GM21360 (cell line): ENCODE data around the gene PPP2R1A.
"Not testable (repeated sequence)": the region's sequence is repeated elsewhere in the genome, so short reads cannot be mapped to it uniquely, and the experiment has no call there.

Experiments used
- ATAC-seq: cut with Tn5 transposase; IDR thresholded peaks from one replicate; pipeline ENCODE4 v1.9.1; 2021; ENCODE audit warnings: mild to moderate bottlenecking, moderate library complexity; ENCODE audit not compliant: unreplicated experiment

The PPP2R1A gene

DNA sequence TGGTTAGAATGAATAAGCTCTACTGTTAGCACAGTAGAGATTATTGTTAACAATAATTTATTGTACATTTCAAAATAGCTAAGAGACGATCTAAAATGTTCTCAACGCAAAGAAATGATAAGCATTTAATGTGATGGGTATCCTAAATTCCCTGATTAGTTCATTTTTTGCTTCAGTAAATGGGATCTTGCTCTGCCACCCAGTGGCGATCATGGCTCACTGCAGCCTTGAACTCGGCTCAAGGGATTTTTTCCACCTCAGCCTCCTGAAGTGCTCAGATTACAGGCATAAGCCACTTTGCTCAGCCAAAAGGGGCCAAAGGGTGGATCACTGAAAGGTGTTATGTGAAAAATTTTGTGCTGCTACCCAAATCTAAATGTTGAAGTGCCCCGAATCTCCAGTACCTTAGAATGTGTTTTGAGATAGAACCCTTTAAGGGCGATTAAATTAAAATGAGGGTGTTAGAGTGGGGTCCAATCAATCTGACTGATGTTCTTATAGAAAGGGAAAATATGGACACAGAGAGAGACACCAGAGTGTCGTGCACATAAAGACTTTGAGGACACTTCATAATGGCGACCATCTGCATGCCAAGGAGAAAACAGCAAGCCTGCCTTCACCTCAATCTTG, 48.0 kb downstream of the PPP2R1A start:
- ATAC-seq = no peak

DNA sequence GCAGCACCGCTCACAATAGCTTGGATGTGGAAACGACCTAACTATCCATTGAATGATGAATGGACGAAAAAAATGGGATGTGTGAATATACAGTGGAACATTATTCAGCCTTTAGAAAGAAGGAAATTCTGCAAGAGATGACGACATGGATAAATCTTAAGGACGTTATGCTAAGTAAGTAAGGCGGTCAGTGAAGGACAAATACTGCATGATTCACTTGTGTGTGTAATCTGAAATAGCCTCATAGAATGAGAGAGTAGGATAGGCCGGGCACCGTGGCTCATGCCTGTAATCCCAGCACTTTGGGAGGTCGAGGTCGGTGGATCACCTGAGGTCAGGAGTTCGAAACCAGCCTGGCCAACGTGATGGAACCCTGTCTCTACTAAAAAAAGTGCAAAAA, 54.2 kb downstream of the PPP2R1A start:
- no peak for ATAC-seq

DNA sequence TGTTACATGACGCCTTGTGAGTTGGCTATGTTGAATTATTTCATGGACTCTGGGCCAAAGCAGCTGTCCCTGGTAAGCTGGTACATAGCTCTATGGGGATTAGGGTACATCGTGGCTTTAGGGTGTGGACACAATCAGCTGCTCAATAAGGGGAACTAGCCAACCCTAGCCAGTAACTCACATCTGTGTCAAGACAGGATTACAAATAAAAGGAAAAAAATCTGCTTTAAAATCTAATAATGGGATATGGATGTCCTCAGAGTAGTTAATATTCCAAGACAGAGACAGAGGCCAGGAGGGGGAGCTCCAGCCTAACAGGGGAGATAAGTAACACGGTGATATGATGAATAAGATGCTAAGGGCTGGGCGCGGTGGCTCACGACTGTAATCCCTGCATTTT, 58.4 kb downstream of the PPP2R1A start:
- ATAC-seq = no peak

DNA sequence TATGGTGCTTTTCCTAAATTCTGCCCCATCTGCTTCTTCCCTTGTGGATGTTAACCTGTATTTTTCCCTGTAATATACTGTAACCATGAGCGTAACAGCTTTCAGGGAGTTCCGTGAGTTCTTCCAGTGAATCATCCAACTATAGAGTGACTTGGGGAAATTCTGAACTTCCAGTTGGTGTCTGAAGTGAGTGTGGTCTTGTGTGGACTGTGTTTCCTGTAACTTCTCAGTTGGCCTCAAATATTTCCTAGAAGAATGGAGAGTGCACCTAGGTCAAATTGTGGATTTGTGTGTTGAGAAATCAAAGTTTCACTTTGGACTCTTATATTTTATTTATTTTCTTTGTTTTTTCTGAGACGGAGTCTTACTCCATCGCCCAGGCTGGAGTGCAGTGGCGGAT, 68.6 kb downstream of the PPP2R1A start:
- no peak for ATAC-seq

DNA sequence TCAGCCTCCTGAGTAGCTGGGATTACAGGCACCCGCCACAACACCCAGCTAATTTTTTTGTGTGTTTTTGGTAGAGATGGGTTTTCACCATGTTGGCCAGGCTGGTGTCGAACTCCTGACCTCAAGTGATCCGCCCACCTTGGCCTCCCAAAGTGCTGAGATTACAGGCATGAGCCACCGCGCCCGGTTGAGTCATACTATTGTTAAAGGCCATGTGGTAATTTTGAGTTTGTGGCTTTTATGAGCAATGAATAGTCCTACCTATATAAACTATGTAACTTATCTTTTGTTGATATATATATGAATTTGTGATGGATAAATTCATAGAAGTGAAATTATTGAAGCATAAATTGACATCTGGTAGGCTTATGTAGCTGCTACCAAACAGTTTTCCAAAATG, 75.7 kb downstream of the PPP2R1A start:
- ATAC-seq = not testable (repeated sequence)

DNA sequence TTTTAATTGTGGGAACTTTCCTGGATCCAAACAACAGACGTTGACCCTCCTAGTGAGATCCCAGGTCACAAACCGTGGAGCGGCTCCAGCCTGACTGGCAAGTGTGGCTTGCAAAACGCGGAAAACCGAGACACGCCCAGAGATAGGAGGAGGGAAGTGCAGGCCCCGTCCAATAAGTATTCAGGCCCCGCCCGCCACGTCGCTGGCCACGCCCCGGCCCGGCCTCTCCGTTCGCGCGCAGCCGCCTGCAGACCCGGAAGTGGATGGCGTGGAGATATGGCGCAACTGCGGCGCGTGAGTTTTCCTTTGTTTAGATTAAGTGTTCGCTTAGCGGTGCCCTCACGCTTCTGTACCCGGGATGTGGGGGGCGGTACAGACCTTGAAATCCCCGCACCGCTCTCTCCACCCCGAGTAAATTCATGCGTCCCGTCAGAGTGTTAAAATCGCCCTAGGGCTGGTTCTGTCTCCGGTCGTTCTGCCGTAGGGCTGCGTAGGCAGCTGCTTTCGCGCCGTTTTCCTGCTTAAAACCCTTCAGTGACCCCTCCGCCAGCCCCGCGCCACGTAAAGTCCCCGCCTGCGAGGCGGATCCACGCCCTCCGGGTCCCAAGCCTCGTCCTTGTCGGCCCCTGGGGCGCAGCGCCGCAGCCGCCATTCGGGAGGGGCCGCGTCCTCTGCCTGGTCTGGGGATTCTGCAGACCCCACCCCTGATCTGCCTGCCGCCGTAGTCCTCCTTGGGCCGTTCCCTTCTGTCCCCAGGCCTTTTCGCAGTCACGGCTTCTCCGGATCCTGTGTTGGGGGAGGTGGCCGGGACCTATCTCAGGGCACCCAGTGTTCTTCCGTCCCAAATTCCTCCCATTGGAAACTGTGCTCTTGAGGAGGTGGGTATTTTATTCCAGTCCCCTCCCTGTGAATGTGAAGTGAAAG, 79.7 kb downstream of the PPP2R1A start, which contains the start of gene ZNF766:
Gene ZNF766, plus strand, starts transcription at position 250 of the 924 bp plus-strand sequence. Its CDS starts 27 bp downstream, at position 277.
- peak; percentile 91 for ATAC-seq

DNA sequence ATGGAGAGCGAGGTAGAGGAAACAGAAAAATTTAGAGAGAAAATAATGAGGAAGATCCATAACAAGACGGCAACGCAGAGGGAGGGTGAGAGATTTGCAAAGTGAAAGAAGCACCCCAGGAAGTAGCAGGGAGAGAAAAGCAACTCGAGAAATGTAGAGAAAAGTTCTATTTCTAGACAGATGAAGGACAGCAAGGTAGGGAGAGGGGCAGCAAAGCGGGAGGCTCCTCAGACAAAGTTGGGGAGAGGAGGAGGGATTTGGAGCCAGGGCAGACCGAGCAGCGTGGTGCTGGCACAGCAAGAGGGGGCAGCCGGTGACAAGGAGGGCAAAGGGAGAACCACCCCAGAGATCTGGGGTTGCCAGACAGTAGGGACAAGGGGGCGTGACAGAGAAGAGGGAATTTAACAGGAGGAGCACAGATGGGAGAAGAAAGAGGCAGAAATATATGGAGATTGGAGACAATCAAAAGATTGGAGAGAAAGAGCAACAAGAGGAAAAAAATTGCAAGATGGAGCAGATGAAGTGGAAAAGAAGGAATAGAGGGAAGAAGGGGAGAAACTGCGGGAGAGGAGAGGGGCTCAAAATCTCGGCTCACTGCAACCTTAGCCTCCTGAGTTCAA, 80.5 kb downstream of the PPP2R1A start:
- ATAC-seq = no peak

DNA sequence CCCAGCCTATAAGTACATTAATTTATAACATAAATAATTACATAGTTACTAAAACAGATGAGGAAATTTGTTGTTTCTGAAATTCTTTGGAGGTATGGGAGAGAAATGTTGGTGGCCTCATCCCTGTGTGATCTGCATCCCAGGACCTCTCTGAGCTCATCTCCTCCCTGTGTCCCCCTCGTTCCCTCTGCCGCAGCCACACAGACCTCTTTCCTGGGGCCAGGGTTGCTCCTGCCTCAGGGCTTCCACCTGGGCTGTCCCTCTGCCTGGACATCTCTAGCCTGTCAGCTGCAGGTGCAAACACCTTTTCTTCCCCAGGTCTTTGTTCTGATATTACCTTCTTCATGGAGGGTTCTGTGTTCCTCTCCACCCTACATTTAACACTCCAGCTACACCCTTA, 83.4 kb downstream of the PPP2R1A start:
- no peak for ATAC-seq

DNA sequence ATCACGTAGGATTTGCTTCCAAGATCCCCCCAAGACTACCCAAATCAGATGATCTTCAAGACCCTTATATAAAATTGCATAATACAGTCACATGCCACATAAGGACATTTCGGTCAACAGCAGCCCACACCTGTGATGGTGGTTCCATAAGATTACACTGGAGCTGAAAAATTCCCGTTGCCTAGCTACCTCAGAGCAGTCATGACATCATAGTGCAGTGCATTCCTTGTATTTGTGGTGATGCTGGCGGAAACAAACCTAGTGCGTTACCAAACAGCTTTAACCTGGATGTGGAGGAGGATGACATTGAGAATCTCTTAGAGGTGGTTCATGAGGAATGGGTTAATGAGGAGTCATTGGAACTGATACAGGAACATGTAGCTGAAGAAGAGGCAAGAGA, 84.3 kb downstream of the PPP2R1A start:
- ATAC-seq = no peak

DNA sequence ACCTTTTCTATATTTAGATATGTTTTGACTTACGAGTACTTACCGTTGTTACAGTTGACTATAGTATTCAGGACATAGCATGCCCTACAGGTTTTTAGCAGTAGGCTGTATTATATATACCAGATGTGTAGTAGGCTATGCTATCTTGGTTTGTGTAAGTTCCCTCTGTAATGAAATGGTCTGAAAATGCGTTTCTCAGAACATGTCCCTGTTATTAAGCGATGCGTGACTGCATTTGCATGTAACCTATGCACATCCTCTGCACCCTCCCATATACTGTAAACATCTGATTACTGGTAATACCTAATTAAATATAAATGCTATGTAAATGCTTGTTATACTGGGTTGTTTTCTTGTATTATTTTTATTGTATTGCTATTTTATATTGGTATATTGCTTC, 86.1 kb downstream of the PPP2R1A start:
- ATAC-seq = no peak

DNA sequence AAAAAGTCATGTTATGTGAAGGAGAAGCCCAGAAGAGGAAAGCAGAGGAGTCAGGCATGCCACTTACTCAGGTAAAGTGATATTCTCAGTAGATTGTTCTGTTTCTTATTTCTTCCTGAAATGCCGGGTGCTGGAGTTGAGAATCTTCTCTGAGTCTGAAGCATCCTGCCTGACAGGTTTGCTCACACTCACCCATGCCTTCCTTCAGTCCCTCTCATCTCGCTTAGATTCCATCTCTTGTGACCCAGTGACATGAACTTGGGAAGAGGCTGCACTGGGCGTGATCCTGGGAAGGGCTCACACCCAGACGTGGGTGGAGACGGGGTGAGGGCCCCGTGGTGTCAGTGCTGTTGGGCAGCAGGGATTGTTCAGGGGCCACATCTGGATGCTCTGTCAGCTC, 87.6 kb downstream of the PPP2R1A start:
- no peak for ATAC-seq
